Activated CD8-positive, alpha-beta memory T cell treated with anti-CD3 and anti-CD28 coated beads for 24 hours (primary cell): Measurements from ENCODE around the gene NBEAL2.
"Not testable (repeated sequence)": the region's sequence is repeated elsewhere in the genome, so short reads cannot be mapped to it uniquely, and the experiment has no call there.

Source experiments
- DNase-seq: peaks from one replicate; pipeline ENCODE4 v3.0.0-alpha.2; 2020

NBEAL2 gene

DNA sequence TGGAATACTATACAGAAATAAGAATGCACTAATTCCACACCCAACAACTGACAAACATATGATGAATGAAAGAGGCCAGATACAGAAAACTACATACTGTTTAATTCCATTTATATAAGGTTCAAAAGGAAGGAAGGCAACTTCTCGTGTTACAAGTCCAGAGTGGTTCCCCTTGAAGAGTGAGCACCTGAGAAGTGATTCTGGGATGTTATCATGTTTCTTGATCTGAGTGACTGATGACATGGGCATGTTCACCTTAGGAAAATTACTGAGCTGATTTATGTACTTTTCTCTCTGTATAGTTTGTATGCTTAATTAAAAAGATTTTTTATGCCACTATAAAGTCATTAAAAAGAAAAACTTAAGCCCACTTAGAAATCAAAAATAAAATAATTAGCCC, 16.5 kb upstream of the NBEAL2 start:
- no peak for DNase-seq

DNA sequence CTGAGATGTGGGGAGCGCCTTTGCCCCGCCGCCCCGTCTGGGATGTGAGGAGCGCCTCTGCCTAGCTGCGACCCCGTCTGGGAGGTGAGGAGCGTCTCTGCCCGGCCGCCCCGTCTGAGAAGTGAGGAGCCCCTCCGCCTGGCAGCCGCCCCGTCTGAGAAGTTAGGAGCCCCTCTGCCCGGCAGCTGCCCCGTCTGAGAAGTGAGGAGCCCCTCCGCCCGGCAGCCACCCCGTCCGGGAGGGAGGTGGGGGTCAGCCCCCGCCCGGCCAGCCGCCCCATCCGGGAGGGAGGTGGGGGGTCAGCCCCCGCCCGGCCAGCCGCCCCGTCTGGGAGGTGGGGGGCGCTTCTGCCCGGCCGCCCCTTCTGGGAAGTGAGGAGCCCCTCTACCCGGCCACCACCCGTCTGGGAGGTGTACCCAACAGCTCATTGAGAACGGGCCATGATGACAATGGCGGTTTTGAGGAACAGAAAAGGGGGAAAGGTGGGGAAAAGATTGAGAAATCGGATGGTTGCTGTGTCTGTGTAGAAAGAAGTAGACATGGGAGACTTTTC, 15.4 kb upstream of the NBEAL2 start:
- DNase-seq, result not testable (repeated sequence)

DNA sequence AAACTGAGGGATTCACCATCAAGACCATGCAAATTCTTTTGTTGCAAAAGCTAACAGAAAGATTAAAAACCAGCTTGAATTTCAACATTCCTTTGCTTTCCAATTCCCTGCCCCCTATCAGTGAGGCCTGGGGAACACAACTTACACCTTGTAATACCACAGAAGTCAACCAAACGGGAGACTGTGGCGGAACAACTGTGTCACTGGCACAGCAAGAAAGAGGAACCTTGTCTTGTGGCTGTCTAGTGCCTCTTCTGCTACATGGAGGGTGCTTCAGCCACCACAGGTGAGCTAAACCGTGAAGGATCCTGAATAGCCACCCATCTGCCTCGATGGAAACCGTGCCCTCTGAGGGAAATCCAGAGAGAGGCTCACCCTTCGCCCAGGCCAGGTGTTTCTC, 14.3 kb upstream of the NBEAL2 start:
- DNase-seq, result no peak

DNA sequence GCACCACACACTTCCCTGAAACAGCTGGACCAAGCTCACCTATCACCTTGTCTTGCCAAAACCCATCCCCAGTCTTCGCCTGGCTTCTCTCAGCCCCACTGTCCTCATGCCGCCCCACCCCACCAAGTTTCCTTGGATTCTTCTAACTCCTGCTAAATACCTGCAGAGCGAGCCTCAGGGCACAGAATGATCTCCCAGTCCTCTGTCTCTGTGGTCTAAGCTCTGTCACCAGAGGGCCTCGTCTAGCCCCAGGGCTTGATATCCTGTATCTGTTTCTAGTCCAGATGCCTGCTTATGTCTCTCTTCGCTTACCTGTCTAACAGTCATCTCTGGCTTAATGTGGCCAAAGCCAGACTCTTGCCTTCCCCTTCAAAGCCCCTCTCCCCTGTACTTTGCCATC, 12.7 kb upstream of the NBEAL2 start:
- no peak for DNase-seq

DNA sequence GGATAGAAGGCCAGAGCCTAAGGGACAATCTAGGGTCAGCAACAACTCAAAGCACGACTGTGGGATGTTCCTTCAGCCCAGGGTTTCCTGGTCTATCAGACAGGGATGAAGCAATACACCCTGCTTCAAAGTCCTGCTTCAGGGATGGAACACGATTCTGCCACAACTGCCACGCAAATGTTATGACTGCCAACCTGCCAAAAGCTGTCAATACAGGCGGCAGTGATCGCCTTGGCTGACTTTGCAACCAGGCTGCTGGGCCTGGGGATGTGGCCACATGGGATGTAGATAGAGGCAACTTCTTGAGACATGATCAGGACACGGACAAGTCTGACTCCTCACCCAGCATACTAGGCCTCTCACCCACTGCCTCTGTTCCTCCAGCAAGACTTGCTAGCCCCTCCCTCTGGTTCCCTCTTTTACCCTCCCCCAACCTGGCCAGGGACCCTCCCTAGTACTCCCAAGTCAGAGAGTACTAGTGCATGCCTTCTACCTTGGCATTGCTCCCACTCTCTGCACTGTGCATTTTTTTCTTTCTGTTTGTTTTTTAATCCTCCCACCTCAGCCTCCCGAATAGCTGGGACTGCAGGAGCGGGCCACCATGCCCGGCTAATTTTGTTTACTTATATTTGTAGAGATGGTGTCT, 10.6 kb upstream of the NBEAL2 start:
- DNase-seq, result no peak

DNA sequence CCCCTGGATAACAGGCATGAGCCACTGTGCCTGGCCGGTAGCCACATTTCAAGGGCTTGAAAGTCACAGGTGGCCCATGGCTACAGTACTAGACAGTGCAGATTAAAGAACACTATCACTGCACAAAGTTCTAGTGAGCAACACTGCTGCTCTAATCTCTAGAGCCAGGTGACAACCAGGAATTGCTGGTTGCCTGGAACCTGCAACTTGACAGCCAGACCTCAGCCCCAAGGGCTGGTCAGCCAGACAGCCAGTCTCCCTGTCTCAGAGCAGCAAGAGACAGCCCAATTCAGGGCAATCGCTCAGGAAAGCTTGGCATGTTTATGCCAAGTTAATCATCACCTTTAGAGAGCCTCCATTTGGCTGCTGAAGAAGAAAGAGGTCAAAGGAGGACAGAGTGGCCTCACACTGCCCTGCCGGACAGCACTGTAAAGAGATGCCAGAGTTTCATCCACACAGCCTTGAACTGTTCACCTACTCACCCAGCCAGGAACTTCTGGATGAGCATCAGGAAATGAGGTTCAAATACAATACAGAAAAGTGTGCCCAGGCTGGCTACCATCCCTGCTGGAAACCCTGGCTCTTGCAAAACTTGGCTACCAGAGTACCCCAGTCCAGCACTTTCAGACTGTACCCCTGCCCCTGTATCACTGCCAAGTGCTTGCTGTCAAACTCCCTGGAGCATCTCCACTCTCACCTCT, 8.9 kb upstream of the NBEAL2 start:
- DNase-seq, result no peak

DNA sequence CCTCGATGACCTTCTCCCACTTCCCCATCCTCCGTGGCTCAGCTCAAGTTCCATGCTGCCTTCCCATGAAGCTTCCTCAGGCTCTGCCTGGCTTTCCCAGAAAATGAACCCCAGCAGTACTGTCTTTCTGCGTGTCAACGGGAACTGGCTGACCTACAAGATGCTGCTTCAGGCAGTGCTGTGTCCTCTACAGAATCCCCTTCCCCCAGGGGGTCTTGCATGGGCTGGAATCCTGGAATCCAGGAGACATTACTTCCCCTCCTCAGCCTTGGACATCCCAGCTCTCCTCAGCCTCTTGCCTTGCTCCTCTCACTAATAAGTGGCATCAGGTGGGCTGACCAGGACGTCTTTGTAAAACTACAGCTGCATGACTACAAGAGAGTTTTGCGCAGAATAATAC, 8.3 kb upstream of the NBEAL2 start:
- no peak for DNase-seq

DNA sequence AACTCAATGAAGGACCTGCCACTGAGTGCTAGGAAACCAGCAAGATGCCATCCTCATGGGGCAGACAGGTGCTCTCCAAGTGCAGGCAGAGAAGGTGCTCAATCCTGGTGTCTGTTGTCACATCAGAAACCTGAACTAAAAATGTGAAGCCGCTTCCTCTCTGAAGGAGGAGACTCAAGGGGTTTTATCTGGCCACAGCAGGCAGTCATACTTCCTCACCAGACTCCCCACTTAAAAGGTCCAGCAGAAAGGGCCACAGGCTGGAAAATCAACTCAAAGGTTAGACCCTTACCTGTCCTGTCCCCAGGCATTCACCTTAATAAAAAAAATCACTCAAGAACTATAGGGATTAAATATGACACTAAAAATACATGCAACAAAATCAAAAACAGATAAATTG, 7.7 kb upstream of the NBEAL2 start:
- no peak for DNase-seq

DNA sequence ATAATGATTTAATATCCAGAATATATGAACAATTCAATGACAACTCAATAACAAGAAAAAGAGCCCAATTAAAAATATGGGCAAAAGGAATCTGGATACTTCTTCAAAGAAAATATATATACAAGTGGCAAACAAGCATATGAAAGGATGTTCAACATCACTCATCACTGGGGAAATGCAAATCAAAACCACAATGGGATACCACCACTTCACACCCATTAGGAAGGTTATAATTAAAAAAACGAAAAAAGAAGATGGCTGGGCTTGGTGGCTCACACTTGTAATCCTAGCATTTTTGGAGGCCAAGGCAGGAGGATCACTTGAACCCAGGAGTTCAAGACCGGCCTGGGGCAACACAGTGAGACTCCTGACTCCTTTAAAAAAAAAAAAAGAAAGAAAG, 7.1 kb upstream of the NBEAL2 start:
- DNase-seq, result no peak

DNA sequence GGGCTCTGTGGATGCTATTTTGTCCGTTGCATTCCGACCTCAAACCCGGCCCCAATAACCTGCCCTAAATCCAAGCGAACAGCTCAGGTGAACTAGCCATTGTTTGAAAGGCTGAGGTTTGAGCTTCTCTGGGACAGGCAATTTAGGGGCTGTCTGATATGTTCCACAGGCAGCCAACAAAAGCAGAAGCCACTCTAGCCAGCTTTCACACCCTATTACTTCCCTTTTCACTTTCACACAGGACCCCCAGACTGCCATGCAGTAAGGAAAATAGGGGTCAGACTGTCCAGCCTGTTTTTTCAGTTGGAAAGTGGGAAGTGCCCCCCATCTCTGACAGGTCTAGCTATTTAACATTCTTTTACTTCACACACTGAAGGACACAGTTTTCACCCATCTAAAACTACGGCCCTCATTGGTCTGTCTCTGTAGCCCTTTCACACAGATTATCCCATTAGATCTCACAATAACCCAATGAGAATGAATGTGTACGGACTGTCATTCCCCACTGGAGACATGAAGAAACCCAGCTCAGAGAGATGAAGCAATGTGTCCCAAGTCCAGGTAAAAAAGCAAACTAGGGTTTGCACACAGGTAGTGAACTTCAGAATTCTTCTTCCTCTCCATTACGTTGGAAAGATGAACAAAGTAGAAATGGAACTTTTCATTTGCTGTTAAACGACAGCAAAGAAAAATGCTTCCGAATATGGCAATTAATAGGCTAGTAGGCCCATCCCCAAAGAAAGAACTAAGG, 4.9 kb upstream of the NBEAL2 start:
- DNase-seq, result no peak

DNA sequence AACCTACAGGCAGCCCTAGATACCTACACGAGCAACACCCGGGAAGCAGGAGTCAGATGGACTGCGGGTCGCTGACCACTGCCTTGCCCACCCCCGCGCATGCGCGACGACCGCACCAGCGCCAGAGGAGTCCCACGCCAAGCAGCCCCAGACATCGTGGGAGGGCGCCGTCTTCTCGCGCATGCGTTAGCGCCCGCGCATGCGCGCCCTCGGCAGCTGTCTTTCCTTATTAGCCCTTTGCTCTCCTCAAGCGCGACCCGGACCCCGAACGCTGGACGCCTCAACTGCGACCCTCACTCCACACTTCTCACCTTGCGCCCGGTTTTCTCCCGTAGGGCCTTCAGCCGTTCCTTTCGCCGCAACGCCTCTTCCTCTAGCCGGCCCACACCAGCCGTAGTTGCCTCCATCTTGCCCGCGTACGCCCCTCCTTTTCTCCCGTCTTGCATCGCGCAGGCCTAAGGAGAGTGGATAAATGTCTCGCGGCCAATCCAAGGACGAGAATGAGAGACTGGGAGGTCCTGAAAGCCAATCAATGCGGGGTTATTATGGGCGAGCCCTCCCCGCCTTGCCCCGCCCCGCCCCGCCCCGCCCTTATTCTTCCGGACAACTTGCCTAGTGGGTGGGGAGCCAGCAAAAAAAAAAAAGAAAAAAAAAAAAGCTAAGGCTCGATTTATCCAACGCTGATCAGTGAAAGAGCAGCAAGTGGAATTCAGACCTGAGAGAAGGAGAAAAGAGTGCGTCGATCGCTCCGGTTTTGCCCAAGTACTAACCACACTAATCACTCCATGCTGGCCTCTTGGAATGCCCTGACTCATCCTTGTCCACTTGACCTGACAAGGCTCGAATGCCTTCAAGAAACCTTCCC, 2.9 kb upstream of the NBEAL2 start, which contains the start of gene CCDC12:
Gene CCDC12 (minus strand): TSS at position 420 of the 865 bp plus-strand sequence. CDS start 13 bp downstream, at position 407.
- DNase-seq, result peak; percentile 94

DNA sequence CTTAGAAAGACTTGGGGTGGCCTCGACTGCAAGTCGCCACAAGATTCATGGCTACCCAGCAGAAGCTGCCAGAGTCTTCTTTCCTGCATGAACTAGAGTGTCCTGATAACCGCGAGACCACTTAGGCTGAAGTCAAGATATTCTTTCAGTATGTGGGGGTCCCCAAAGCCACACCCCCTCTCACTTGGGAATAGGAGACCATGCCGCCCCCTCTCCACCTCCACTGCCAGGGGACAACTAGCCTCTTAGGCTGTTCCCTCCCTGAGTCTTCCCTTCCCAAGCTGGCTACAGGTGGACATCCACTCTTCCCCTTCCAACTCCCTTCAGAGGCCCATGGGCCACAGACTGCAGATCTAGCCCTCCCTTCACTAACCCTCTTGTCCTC, 1.7 kb upstream of the NBEAL2 start:
- DNase-seq, result no peak

DNA sequence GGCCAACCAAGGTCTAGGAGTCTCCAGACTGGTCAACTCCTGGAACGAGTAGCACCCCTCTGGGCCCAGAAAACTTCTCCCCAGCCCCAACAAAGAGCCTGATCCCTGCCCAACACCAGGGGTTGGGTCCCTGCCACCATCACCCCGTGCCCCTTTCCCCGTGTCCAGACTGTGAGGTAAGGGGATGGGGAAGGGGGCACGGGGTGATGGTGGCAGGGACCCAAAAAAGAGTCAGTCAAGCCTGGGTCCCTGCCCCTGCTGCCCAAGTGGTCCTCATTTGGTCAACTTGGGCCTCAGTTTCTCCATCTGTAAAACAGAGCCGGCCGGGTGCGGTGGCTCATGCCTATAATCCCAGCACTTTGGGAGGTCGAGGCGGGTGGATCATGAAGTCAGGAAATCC, 1.1 kb upstream of the NBEAL2 start:
- DNase-seq, result no peak

DNA sequence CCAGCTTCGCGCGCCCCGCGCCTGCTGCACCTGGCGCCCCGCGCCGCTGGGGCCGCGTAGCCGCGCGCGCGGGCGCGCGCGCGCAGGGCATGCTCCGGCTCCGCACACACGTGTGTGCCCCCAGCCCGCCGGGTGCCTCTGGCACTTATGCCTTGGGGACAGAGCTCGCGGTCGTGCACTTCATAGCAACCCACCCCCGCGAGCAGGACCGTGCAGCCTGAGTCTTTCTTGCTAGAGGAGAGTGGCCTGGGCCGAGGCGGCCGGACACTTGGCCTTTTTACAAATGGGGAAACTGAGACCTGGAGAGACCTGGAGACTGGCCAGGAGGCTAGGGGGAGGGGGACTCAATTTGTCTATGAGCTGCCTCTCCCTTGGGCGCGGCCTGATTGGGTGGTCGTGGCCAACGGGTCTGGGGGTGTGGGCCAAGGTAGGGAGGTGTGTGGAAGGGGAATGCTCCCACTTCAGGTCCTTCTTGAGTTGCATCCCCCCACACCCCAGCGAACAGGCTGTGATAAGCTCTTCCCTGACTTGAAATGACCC, 562 bp downstream of the NBEAL2 start:
- DNase-seq, result peak; percentile 73

DNA sequence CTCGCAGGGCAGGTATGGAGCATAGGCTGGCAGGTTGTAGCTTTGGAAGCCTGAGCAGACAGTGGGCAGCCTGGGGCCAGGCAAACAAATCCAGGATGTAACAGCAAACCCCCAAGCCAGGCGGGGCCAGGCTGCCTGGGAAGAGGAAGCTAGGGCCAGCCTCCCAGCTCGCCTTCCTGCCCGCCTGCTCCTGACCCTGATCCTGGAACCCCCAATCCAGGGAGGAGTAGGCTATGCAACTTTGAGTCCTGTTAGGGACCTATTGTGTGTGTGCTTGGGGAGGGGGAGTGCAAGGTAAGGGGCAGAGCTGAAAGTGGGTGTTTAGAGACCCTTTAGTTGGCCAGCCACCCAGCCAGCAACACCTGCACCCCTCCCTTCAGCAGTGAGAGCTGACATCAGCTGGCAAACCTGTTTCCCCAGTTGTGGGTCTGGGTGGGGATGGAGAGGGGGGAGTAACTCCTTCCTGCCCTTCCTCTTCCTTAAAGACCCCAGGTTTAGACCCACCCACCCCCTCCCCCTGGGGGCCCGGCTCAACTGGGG, 2.5 kb downstream of the NBEAL2 start:
- DNase-seq, result no peak

DNA sequence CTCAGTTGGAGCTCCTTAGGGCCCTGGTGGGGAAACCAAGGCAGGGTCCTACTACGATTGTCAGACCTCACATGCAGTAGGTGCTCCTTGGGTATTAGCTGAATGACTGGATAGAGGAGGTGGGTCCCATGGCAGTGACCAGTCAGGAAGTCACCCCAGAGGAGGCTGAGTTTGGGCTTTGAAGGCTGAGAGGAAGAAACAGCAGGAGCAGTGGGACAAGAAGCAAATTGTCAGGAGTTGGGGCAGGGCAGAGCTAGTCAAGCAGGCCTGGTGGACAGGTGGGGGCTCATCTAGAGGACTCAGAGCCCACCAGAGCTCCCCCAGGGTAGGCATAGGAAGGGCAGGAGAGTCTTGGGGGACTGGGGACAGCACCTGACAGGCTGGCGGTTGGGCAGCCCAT, 3.1 kb downstream of the NBEAL2 start:
- DNase-seq, result no peak

DNA sequence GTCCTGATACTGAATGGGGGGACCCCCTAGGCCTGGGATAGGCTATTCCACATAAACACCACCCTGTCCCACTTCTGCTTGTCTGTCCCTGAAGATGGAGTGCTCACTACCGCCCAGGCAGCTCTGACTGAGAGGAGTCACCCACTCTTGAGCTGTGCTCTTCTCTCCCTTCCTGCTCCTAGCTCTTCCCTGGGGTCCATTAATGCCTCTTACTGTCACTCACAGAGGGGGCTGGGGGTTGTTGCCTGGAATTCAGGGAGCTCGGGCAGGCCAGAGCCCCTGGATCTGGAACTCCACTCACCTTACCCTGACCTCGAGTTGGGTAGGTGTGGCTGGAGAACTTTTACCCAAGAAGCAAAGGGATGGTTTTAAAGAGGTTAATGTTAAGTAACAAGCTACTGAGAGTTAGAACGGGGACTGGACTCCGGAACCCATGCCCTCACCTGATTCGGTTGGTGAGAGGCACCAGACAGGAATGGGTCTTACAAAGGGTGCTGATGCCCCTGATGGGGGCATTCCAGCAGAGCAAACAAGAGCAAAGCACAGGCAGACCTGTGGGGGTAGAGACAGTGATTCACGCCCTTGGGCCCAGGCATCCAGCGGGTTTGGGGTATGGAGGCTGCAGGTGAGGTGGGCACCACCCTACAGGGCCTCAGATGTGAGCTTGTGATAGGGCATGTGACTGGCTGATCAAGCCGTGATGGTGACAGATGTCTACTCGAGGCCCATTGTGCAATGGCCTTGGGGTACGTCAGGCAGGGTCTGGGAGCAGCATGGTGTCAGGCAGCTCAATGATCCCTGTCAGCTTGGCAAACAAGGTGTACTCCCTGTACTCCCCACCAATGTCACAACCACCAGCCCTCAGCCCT, 5.4 kb downstream of the NBEAL2 start:
- DNase-seq, result no peak

DNA sequence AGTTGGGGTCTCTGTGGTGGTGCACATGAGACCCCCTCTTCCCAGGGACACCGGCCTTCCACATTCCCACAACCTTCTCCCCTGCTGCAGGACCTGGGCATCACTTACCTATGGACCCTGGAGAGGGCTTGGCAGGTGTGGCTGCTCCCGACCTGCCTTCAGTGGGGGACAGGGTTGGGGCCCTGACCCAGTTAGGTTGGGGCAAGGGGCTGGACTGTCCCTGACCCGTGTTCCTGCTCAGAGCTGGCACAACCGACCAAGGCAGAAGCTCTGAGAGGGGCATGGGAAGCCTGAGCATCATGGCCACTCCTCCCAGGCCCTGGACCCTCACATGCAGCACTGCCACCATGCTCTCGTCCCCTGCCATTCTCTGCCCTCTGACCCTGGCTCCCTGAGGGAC, 6.1 kb downstream of the NBEAL2 start:
- DNase-seq, result no peak

DNA sequence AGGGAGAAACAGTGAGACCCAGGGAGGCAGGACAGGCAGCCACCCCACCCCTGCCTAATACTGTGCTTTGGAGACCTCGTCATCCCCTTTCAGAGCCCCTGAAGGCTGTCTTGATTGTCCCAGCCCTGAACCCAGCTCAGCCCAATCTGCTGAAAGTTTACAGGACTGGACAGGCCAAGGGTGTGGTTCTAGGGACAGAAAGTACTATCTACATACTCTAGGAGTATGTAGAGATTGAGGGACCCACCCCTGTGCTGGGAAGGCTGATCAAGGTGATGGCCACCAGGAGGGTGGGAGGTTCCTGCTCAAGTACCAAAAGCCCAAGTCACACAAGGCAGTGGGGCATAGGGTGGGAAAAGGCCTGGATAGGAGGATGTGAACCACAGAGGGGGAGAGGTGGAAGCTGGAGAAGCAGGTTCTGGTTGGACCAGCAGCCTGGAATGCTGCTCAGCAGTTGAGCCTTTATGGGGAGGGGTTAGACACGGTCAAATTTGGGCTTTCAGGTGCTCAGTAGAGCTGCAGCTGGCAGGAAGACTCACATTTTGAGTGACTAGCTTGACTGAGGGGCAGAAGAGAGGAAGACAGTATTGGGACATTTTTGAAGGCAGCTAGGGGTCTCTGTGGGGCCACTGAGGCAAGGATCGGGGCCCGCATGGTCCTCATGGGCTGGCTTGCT, 6.7 kb downstream of the NBEAL2 start:
- no peak for DNase-seq

DNA sequence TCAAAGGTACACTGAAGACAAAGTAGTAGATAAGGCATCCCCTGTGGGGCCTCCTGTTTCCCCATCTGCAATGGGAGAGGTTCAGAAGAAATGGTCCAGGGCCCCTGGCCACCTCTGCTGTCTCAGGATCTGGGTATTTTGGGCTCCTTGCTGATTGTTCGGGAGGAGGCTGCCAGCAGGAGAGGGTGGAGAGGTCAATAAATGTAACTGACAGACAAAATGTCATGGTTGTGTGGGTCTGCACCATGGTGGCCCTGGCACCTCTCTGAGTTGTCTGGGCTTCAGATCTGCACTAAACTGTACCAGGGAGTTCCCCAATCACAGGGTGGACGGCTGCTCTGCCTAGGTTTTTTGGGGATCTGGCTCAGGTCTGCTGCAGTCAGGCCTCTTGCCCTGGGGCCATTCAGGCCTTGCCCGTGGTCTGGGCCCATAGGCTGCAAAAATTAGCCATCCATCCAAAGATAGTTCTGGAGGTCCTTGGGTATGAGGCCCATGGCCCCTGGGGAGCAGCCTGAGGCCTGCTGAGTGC, 7.4 kb downstream of the NBEAL2 start:
- DNase-seq, result no peak
